HCT116 (cell line): ENCODE results near the gene PEAK1. TPM values are rescaled to one million over a fixed set of nuclear protein-coding genes. Genes with fewer than 3 reads are reported as not detected.

Source experiments
- ATAC-seq: fragments of 200-7000 bp; cut with Tn5 transposase; 2 replicates; pipeline ENCODE4 v1.9.1; 2020; ENCODE audit warnings: mild to moderate bottlenecking, moderate library complexity
- BruUV-seq: library from RNA; stranded (reverse); fragments of 400-500 nt; replicated peaks from 2 replicates; lab custom pipeline; 2021; lab: Mats Ljungman, UMichigan
- CTCF ChIA-PET: fragments of 300-600 bp; sonication (Branson Sonifier 250); formaldehyde crosslinking; loops from one replicate; lab custom pipeline; 2021; ENCODE audit warnings: antibody characterized with exemption; lab: Charles Lee
- POLR2A ChIA-PET: fragments of 300-600, 350-600 bp; sonication (Branson Sonifier 250); formaldehyde crosslinking; loops from one replicate; lab custom pipeline; 2021; ENCODE audit warnings: antibody characterized with exemption; lab: Charles Lee
- RAD21 ChIA-PET, 2 experiments: fragments of 300-600 bp; sonication (Branson Sonifier 250); formaldehyde crosslinking; loops; one replicate each; lab custom pipeline; 2023; ENCODE audit warnings: low total read pairs in 2 of 2; ENCODE audit not compliant: uncharacterized antibody in 2 of 2, unreplicated experiment in 2 of 2, low non-redundant PET in 1 of 2; lab: Charles Lee
- DNase-seq: peaks from one replicate; pipeline ENCODE4 v3.0.0-alpha.2; 2010; ENCODE audit warnings: low read depth, low spot score
- H2AFZ ChIP-seq: fragments of 200-600 bp; shearing (Covaris generic), sonication (generic); 2 replicates; pipeline ENCODE4 v1.6.1; 2017; ENCODE audit warnings: low read depth, mixed run types, mixed read lengths, antibody characterized with exemption, low read length; ENCODE audit not compliant: poor library complexity, severe bottlenecking
- H3K27ac ChIP-seq: 2 replicates; pipeline ENCODE4 v1.5.1; 2012; ENCODE audit warnings: low read depth, low read length
- H3K27me3 ChIP-seq: fragments of 200-600 bp; sonication (generic); 2 replicates; pipeline ENCODE4 v1.6.1; 2016; ENCODE audit warnings: mixed run types, low read length, mixed read lengths; ENCODE audit not compliant: insufficient read depth
- H3K36me3 ChIP-seq, 2 experiments: fragments of 200-500 bp in 1 of 2; fragments of 200-600 bp in 1 of 2; sonication (Bioruptor generic) in 1 of 2; sonication (generic) in 1 of 2; 2 replicates each; pipeline versions ENCODE4 v1.5.1 to v1.6.1; 2014 to 2016; ENCODE audit warnings: low read length in 2 of 2, inconsistent platforms in 1 of 2, mixed read lengths in 1 of 2, mixed run types in 1 of 2; ENCODE audit not compliant: insufficient read depth in 2 of 2, control insufficient read depth in 1 of 2
- H3K4me1 ChIP-seq, 2 experiments: fragments of 200-600 bp in 1 of 2; sonication (generic) in 1 of 2; 2 replicates each; pipeline versions ENCODE4 v1.5.1 to v1.6.1; 2012 to 2017; ENCODE audit warnings: low read length in 2 of 2, inconsistent platforms in 1 of 2, mild to moderate bottlenecking in 1 of 2, mixed read lengths in 1 of 2, mixed run types in 1 of 2, moderate library complexity in 1 of 2; ENCODE audit not compliant: insufficient read depth in 2 of 2, control insufficient read depth in 1 of 2
- H3K4me2 ChIP-seq: fragments of 200-600 bp; sonication (generic); 2 replicates; pipeline ENCODE4 v1.6.1; 2017; ENCODE audit warnings: mixed run types, low read length, mixed read lengths
- H3K4me3 ChIP-seq, 2 experiments: fragments of 200-600 bp in 1 of 2; sonication (generic) in 1 of 2; replicated peaks in 1 of 2; 2 replicates each; pipeline ENCODE4 v1.5.1; 2011 to 2016; ENCODE audit warnings: low read length in 2 of 2, control low read depth in 1 of 2, low read depth in 1 of 2, mild to moderate bottlenecking in 1 of 2, mixed read lengths in 1 of 2, mixed run types in 1 of 2
- H3K79me2 ChIP-seq: fragments of 200-600 bp; sonication (generic); 2 replicates; pipeline ENCODE4 v1.6.1; 2017; ENCODE audit warnings: mild to moderate bottlenecking, mixed run types, low read length, moderate library complexity, mixed read lengths; ENCODE audit not compliant: insufficient read depth
- H3K9ac ChIP-seq: fragments of 200-600 bp; sonication (generic); 2 replicates; pipeline ENCODE4 v1.6.1; 2016; ENCODE audit warnings: low read length, mixed read lengths
- H3K9me2 ChIP-seq: fragments of 200-600 bp; sonication (generic), shearing (Covaris generic); 2 replicates; pipeline ENCODE4 v1.6.1; 2017; ENCODE audit warnings: mixed run types, mild to moderate bottlenecking, moderate library complexity; ENCODE audit not compliant: insufficient read depth
- H3K9me3 ChIP-seq, 2 experiments: fragments of 200-500 bp in 1 of 2; fragments of 200-600 bp in 1 of 2; sonication (Bioruptor generic) in 1 of 2; sonication (generic) in 1 of 2; 2 replicates each; pipeline ENCODE4 v1.6.1; 2014 to 2017; ENCODE audit warnings: low read length in 2 of 2, mixed read lengths in 2 of 2, inconsistent platforms in 1 of 2, low read depth in 1 of 2, mild to moderate bottlenecking in 1 of 2, mixed run types in 1 of 2, moderate library complexity in 1 of 2; ENCODE audit not compliant: control insufficient read depth in 1 of 2, insufficient read depth in 1 of 2
- H4K20me1 ChIP-seq: fragments of 200-600 bp; sonication (generic), shearing (Covaris generic); 2 replicates; pipeline ENCODE4 v1.6.1; 2017; ENCODE audit warnings: mixed run types, mild to moderate bottlenecking, moderate library complexity; ENCODE audit not compliant: insufficient read depth
- CBX3 ChIP-seq: IDR thresholded peaks from 2 replicates; pipeline ENCODE4 v1.6.1; 2012; ENCODE audit warnings: low read depth
- CTCF ChIP-seq, 3 experiments: fragments of 200-600 bp in 1 of 3; sonication (generic) in 1 of 3; IDR thresholded peaks in 2 of 3; conservative IDR thresholded peaks in 1 of 3; 2 replicates each; pipeline ENCODE4 v1.5.1; 2012 to 2017; ENCODE audit warnings: low read depth in 2 of 3, low read length in 2 of 3, antibody characterized with exemption in 1 of 3, borderline replicate concordance in 1 of 3, control low read depth in 1 of 3, mild to moderate bottlenecking in 1 of 3, mixed read lengths in 1 of 3, mixed run types in 1 of 3, moderate library complexity in 1 of 3; ENCODE audit not compliant: insufficient read depth in 1 of 3
- EZH2phosphoT487 ChIP-seq: fragments of 200-600 bp; IDR thresholded peaks from 2 replicates; pipeline ENCODE4 v1.6.1; 2018; ENCODE audit warnings: antibody characterized with exemption, borderline replicate concordance
- JUND ChIP-seq: IDR thresholded peaks from 2 replicates; pipeline ENCODE4 v1.6.1; 2012
- RAD21 ChIP-seq: IDR thresholded peaks from 2 replicates; pipeline ENCODE4 v1.6.1; 2012; ENCODE audit warnings: low read depth, mild to moderate bottlenecking
- SIN3A ChIP-seq: IDR thresholded peaks from 2 replicates; pipeline ENCODE4 v1.6.1; 2012; ENCODE audit warnings: low read depth
- SRF ChIP-seq: IDR thresholded peaks from 2 replicates; pipeline ENCODE4 v1.6.1; 2012; ENCODE audit warnings: low read depth
- intact Hi-C: fragments of 100-400 bp; cut with micrococcal nuclease; formaldehyde crosslinking; loops from 2 replicates; pipeline ENCODE4 v1.10.0; 2022
- total RNA-seq: library from RNA; stranded (reverse); gene quantifications from one replicate; pipeline ENCODE4 v1.2.1, GENCODE V29; 2021; ENCODE audit not compliant: unreplicated experiment

The PEAK1 gene
- total RNA-seq, 1 experiment from 2014 or later = 23.4 TPM

DNA sequence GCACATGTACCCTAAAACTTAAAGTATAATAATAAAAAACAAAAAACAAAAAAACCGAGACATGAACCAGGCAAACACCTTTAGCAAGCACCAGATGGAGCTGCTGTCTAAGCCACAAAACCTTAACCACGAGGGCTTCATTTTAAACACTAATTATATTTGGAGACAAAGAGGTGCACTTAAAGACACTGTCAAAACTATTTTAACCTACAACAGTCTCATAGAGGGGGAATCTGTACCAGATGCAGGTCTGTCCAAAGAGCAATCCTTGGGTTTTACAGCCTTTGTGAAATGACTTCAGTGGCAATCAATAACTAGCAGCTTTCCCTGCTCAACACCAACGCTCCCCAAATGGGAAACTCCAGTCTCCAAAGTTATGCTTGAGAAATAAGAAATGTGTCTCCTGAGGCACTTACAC is 233.3 kb downstream of the PEAK1 start:
- BruUV-seq = no TSS peak
- CTCF ChIA-PET = interaction anchor here (0.7 to 5.0 kb wide), 6 partner anchors 310 to 689 kb away, joined by 3 to 61 read pairs (median 8); no protein-coding TSS in a partner anchor
- ATAC-seq = 0 out of 2 replicates have a peak, but pooled peaks have one; percentile 30
- TF ChIP-seq SIN3A = no peak
- no peak for TF ChIP-seq SRF
- TF ChIP-seq CBX3 = no peak
- TF ChIP-seq CTCF (IDR thresholded peaks at IDR 0.05 in 2 of 3, conservative IDR thresholded peaks at IDR 0.05 in 1 of 3; ENCODE audit: borderline replicate concordance in 1 of 3, insufficient read depth in 1 of 3, low read depth in 2 of 3, low read length in 2 of 3) = peak; percentile 44 to 64 (median 47); a peak in 4 of 6 replicates
- no peak for TF ChIP-seq EZH2phosphoT487
- TF ChIP-seq JUND = no peak
- TF ChIP-seq RAD21 = peak; percentile 75
- TF ChIP-seq, all 23 proteins: peak for 2
- intact Hi-C loops = loop anchor here (1.0 to 5.0 kb wide), 3 partner anchors 310 to 446 kb away; partner anchors contain the start of gene LINGO1
- no peaks in the 10 kb centered on the region for H3K27me3 ChIP-seq
- no peaks in the 10 kb centered on the region for H3K36me3 ChIP-seq
- no peaks in the 10 kb centered on the region for H3K9me3 ChIP-seq
- no peaks in the 10 kb centered on the region for H3K9me2 ChIP-seq
- ChIA-PET RAD21 (interaction anchor here (1.0 to 1.5 kb wide), 3 partner anchors 311 to 357 kb away, joined by 5 to 9 read pairs (median 8); no protein-coding TSS in a partner anchor), POLR2A (interaction anchor here (1.5 kb wide), 1 partner anchor 356 kb away, joined by 4 read pairs; no protein-coding TSS in a partner anchor)
- DNase-seq = peak; percentile 10
- no peak overlapping the region for H3K27ac ChIP-seq
- H4K20me1 ChIP-seq = no peaks in the 10 kb centered on the region
- H2AFZ ChIP-seq = no peak overlapping the region
- no peak overlapping the region for H3K4me3 ChIP-seq
- H3K79me2 ChIP-seq = no peaks in the 10 kb centered on the region
- H3K4me1 ChIP-seq = no peaks in the 10 kb centered on the region
- H3K9ac ChIP-seq = no peak overlapping the region
- no peak overlapping the region for H3K4me2 ChIP-seq
